Measurements from ENCODE around the gene SKIC3.

The SKIC3 gene

GRCh38 chr5:95531491-95531890 is 23.3 kb downstream of the SKIC3 start:
- DNase-seq (ENCODE audit: low spot score) = no peak

GRCh38 chr5:95530416-95530815 is 24.4 kb downstream of the SKIC3 start:
- peak; percentile 28 for DNase-seq (ENCODE audit: low spot score)

- no peak for DNase-seq (ENCODE audit: low spot score)
Measured at GRCh38 chr5:95528565-95528964, 26.2 kb downstream of the SKIC3 start.

GRCh38 chr5:95526871-95527270 is 27.9 kb downstream of the SKIC3 start:
- DNase-seq (ENCODE audit: low spot score) = no peak

GRCh38 chr5:95524423-95524822 is 30.4 kb downstream of the SKIC3 start:
- no peak for DNase-seq (ENCODE audit: low spot score)

- no peak for DNase-seq (ENCODE audit: low spot score)
Measured at GRCh38 chr5:95520206-95520605, 34.6 kb downstream of the SKIC3 start.

- DNase-seq (ENCODE audit: low spot score) = no peak
Measured at GRCh38 chr5:95519681-95520080, 35.1 kb downstream of the SKIC3 start.

- DNase-seq (ENCODE audit: low spot score) = no peak
Measured at GRCh38 chr5:95519151-95519550, 35.6 kb downstream of the SKIC3 start.

GRCh38 chr5:95518417-95518816 is 36.4 kb downstream of the SKIC3 start:
- no peak for DNase-seq (ENCODE audit: low spot score)

- no peak for DNase-seq (ENCODE audit: low spot score)
Measured at GRCh38 chr5:95511606-95512005, 43.2 kb downstream of the SKIC3 start.

GRCh38 chr5:95508550-95508949 is 46.2 kb downstream of the SKIC3 start:
- DNase-seq (ENCODE audit: low spot score) = no peak

All from AG08396 (cell line).